ENCODE results near the gene ARHGAP15. TPM values are rescaled to one million over a fixed set of nuclear protein-coding genes. Genes with fewer than 3 reads are reported as not detected.

Gene ARHGAP15
- total and polyA plus RNA-seq, 2 donors (not counting 1 experiment from before 2014, with no cell fraction given), result 0.07 TPM; not detected in 1

DNA sequence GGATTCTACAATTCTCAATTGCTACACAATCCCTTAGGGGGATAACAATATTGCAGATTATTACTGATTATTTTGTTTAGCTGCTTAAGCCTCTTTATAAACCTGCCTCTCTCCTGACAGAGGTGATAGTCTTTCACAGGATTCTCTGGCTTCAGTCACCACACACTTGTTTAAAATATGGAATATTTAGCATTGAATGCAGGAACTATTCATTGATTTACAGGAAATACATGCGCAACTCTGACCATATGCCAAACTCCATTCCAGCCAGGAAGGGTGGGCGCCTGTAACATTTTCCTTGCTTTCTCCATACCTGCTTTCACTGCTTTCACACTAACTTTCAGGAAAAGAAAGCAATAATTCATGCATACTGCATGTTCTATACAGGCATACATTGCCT lies 44.8 kb upstream of the ARHGAP15 start:
- H3K27me3 ChIP-seq (ENCODE audit: control insufficient read depth, insufficient read depth, low read length), result no peaks in the 10 kb centered on the region
- no peaks in the 10 kb centered on the region for H4K20me1 ChIP-seq (ENCODE audit: control insufficient read depth, extremely low read depth, insufficient read depth, low read length)
- H3K4me2 ChIP-seq (ENCODE audit: extremely low read depth, insufficient read depth, low read length), result no peak overlapping the region
- no peak overlapping the region for H2AFZ ChIP-seq (ENCODE audit: low read length)
- no peak overlapping the region for H3K9ac ChIP-seq (ENCODE audit: insufficient read depth, low read length)
- no peaks in the 10 kb centered on the region for H3K36me3 ChIP-seq (ENCODE audit: control insufficient read depth, insufficient read depth, low read length)
- H3K79me2 ChIP-seq (ENCODE audit: control insufficient read depth, insufficient read depth, low read length), result no peaks in the 10 kb centered on the region
- no peak overlapping the region for H3K27ac ChIP-seq (ENCODE audit: insufficient read depth, low read length)
- no peak overlapping the region for H3K4me3 ChIP-seq (replicated peaks in 1 of 4; ENCODE audit: control extremely low read depth in 1 of 4, insufficient read depth in 1 of 4, low read depth in 3 of 4, low read length in 4 of 4)
- no peaks in the 10 kb centered on the region for H3K9me3 ChIP-seq (ENCODE audit: control insufficient read depth, insufficient read depth, low read depth, low read length)
- DNase-seq (ENCODE audit: low read depth in 2 of 2), result no peak
- TF ChIP-seq, protein P1, sequence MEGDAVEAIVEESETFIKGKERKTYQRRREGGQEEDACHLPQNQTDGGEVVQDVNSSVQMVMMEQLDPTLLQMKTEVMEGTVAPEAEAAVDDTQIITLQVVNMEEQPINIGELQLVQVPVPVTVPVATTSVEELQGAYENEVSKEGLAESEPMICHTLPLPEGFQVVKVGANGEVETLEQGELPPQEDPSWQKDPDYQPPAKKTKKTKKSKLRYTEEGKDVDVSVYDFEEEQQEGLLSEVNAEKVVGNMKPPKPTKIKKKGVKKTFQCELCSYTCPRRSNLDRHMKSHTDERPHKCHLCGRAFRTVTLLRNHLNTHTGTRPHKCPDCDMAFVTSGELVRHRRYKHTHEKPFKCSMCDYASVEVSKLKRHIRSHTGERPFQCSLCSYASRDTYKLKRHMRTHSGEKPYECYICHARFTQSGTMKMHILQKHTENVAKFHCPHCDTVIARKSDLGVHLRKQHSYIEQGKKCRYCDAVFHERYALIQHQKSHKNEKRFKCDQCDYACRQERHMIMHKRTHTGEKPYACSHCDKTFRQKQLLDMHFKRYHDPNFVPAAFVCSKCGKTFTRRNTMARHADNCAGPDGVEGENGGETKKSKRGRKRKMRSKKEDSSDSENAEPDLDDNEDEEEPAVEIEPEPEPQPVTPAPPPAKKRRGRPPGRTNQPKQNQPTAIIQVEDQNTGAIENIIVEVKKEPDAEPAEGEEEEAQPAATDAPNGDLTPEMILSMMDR (conservative IDR thresholded peaks at IDR 0.05 in 1 of 2, IDR thresholded peaks at IDR 0.05 in 1 of 2; ENCODE audit: low read depth in 1 of 2, low read length in 2 of 2), result no peak
- TF ChIP-seq EZH2 (IDR thresholded peaks at IDR 0.05; ENCODE audit: low read length, missing control alignments), result no peak
- H3K4me1 ChIP-seq (ENCODE audit: control insufficient read depth, extremely low read depth, insufficient read depth, low read length), result peaks cover 2% of the 10 kb centered on the region

GRCh38 chr2:143085125-143085784 lies 44.0 kb upstream of the ARHGAP15 start:
- no peak for TF ChIP-seq EZH2 (IDR thresholded peaks at IDR 0.05; ENCODE audit: low read length, missing control alignments)
- TF ChIP-seq, protein P1 (conservative IDR thresholded peaks at IDR 0.05 in 1 of 2, IDR thresholded peaks at IDR 0.05 in 1 of 2; ENCODE audit: low read depth in 1 of 2, low read length in 2 of 2), result no peak
- Histone ChIP-seq H2AFZ (ENCODE audit: low read length) (no peak overlapping the region), H3K27me3 (ENCODE audit: control insufficient read depth, insufficient read depth, low read length) (no peaks in the 10 kb centered on the region), H3K9me3 (ENCODE audit: control insufficient read depth, insufficient read depth, low read depth, low read length) (no peaks in the 10 kb centered on the region), H3K4me3 (replicated peaks in 1 of 4; ENCODE audit: control extremely low read depth in 1 of 4, insufficient read depth in 1 of 4, low read depth in 3 of 4, low read length in 4 of 4) (no peak overlapping the region), H3K4me1 (ENCODE audit: control insufficient read depth, extremely low read depth, insufficient read depth, low read length) (peaks cover 2% of the 10 kb centered on the region), H3K36me3 (ENCODE audit: control insufficient read depth, insufficient read depth, low read length) (no peaks in the 10 kb centered on the region), H3K27ac (ENCODE audit: insufficient read depth, low read length) (no peak overlapping the region), H3K9ac (ENCODE audit: insufficient read depth, low read length) (no peak overlapping the region), H3K4me2 (ENCODE audit: extremely low read depth, insufficient read depth, low read length) (no peak overlapping the region), H3K79me2 (ENCODE audit: control insufficient read depth, insufficient read depth, low read length) (no peaks in the 10 kb centered on the region), H4K20me1 (ENCODE audit: control insufficient read depth, extremely low read depth, insufficient read depth, low read length) (no peaks in the 10 kb centered on the region)
- no peak for DNase-seq (ENCODE audit: low read depth in 2 of 2)

GRCh38 chr2:143087033-143087432 lies 42.2 kb upstream of the ARHGAP15 start:
- no peaks in the 10 kb centered on the region for H3K79me2 ChIP-seq (ENCODE audit: control insufficient read depth, insufficient read depth, low read length)
- peak in 1 of 2 donors; percentile 15 for DNase-seq (ENCODE audit: low read depth in 2 of 2)
- H3K36me3 ChIP-seq (ENCODE audit: control insufficient read depth, insufficient read depth, low read length), result no peaks in the 10 kb centered on the region
- no peak overlapping the region for H3K9ac ChIP-seq (ENCODE audit: insufficient read depth, low read length)
- no peak overlapping the region for H3K4me3 ChIP-seq (replicated peaks in 1 of 4; ENCODE audit: control extremely low read depth in 1 of 4, insufficient read depth in 1 of 4, low read depth in 3 of 4, low read length in 4 of 4)
- TF ChIP-seq, protein P1 (conservative IDR thresholded peaks at IDR 0.05 in 1 of 2, IDR thresholded peaks at IDR 0.05 in 1 of 2; ENCODE audit: low read depth in 1 of 2, low read length in 2 of 2), result no peak
- no peak for TF ChIP-seq EZH2 (IDR thresholded peaks at IDR 0.05; ENCODE audit: low read length, missing control alignments)
- H2AFZ ChIP-seq (ENCODE audit: low read length), result no peak overlapping the region
- H3K4me1 ChIP-seq (ENCODE audit: control insufficient read depth, extremely low read depth, insufficient read depth, low read length), result peaks cover 2% of the 10 kb centered on the region
- H3K27me3 ChIP-seq (ENCODE audit: control insufficient read depth, insufficient read depth, low read length), result no peaks in the 10 kb centered on the region
- H3K27ac ChIP-seq (ENCODE audit: insufficient read depth, low read length), result no peak overlapping the region
- no peaks in the 10 kb centered on the region for H3K9me3 ChIP-seq (ENCODE audit: control insufficient read depth, insufficient read depth, low read depth, low read length)
- no peaks in the 10 kb centered on the region for H4K20me1 ChIP-seq (ENCODE audit: control insufficient read depth, extremely low read depth, insufficient read depth, low read length)
- H3K4me2 ChIP-seq (ENCODE audit: extremely low read depth, insufficient read depth, low read length), result no peak overlapping the region

Data from fibroblast of lung (primary cell).